SU-DHL-6 (cell line): ENCODE data around the gene PDE1A.

Experiments used
- EZH2phosphoT487 ChIP-seq: fragments of 200-600 bp; sonication (generic), shearing (Covaris generic); conservative IDR thresholded peaks from 2 replicates; pipeline ENCODE4 v1.6.1; 2018; ENCODE audit warnings: mild to moderate bottlenecking, antibody characterized with exemption, low read length, moderate library complexity, mixed read lengths
- TF ChIP-seq, protein P1 (sequence below): fragments of 200-600 bp; sonication (generic); IDR thresholded peaks from one replicate; pipeline ENCODE4 v1.5.1; 2017; ENCODE audit warnings: antibody characterized with exemption, mild to moderate bottlenecking, low read length, moderate library complexity; ENCODE audit not compliant: insufficient read depth, poor library complexity, severe bottlenecking

GRCh38 chr2:182163878-182164277, 263.0 kb downstream of the PDE1A start:
- TF ChIP-seq, protein P1, sequence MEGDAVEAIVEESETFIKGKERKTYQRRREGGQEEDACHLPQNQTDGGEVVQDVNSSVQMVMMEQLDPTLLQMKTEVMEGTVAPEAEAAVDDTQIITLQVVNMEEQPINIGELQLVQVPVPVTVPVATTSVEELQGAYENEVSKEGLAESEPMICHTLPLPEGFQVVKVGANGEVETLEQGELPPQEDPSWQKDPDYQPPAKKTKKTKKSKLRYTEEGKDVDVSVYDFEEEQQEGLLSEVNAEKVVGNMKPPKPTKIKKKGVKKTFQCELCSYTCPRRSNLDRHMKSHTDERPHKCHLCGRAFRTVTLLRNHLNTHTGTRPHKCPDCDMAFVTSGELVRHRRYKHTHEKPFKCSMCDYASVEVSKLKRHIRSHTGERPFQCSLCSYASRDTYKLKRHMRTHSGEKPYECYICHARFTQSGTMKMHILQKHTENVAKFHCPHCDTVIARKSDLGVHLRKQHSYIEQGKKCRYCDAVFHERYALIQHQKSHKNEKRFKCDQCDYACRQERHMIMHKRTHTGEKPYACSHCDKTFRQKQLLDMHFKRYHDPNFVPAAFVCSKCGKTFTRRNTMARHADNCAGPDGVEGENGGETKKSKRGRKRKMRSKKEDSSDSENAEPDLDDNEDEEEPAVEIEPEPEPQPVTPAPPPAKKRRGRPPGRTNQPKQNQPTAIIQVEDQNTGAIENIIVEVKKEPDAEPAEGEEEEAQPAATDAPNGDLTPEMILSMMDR, result no peak
- no peak for TF ChIP-seq EZH2phosphoT487
